H54 (cell line): ENCODE measurements around the gene ULK3.

Experiments used
- DNase-seq: peaks from one replicate; pipeline ENCODE4 v3.0.0; 2011; ENCODE audit warnings: low spot score, mixed read lengths; ENCODE audit not compliant: insufficient read length
- FAIRE-seq: peaks from 3 replicates; lab custom pipeline; 2011; peaks lifted over from hg19 to GRCh38; lab: Jason Lieb, UNC
- POLR2A ChIP-seq: IDR thresholded peaks from 2 replicates; pipeline ENCODE4 v1.6.1; 2011; ENCODE audit warnings: low read depth, mild to moderate bottlenecking, low read length

ULK3 gene

GRCh38 chr15:74873036-74873755 is 30.2 kb upstream of the ULK3 start, which contains the start of gene SCAMP2:
SCAMP2 (minus strand) TSS chr15:74873365; CDS start chr15:74873255, 110 bp downstream.
- peak; percentile 79 for TF ChIP-seq POLR2A
- peak; percentile 85 for DNase-seq
- no peak for FAIRE-seq

DNA sequence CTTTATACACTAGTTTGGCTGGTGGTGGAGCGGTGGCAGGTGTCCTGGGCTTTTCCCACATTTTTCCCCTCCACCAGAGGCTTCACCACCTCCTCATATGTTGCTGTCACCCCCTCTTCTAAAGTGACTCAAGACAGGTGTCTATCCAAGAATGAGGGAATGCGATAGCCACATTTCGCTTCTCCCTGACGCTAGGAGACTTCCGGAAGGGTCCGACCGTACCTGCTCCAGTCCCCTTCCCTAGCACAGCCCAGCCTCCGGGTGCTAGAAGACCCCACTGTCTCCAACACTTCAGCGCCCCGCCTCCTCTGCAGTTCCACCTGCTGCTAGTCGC is 29.7 kb upstream of the ULK3 start:
- DNase-seq (no peak), FAIRE-seq (no peak)
- no peak for TF ChIP-seq POLR2A

GRCh38 chr15:74870436-74871215 is 27.7 kb upstream of the ULK3 start:
- DNase-seq (no peak), FAIRE-seq (no peak)
- TF ChIP-seq POLR2A = no peak

GRCh38 chr15:74869726-74870407 is 26.9 kb upstream of the ULK3 start:
- DNase-seq = no peak
- FAIRE-seq = no peak
- TF ChIP-seq POLR2A = no peak

GRCh38 chr15:74869372-74869725 is 26.4 kb upstream of the ULK3 start:
- no peak for FAIRE-seq
- TF ChIP-seq POLR2A = no peak
- no peak for DNase-seq

GRCh38 chr15:74868059-74868458 is 25.1 kb upstream of the ULK3 start:
- DNase-seq = no peak

GRCh38 chr15:74867466-74868038 is 24.6 kb upstream of the ULK3 start:
- FAIRE-seq (no peak), DNase-seq (no peak)
- no peak for TF ChIP-seq POLR2A

More at GRCh38 chr15:74868059-74868458, 25.1 kb upstream of the ULK3 start:
- TF ChIP-seq POLR2A = no peak
- no peak for FAIRE-seq

DNA sequence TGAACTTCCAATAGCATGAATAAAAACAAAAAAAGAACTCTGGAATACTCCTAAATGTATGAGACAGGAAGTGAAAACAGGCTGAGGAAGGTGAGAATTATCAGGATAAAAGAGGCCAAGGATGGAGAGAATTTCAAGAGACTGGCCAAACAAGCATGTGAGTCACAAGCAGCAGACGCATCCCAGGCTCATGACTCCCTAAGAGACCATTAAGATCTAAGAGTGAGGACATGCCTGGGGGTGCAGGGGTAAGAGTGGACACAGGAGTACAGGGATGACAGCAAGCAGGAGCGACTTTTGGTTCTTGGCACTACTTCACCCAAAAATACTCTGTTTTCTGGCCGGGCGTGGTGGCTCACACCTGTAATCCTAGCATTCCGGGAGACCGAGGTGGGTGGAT is 23.1 kb upstream of the ULK3 start:
- TF ChIP-seq POLR2A = no peak
- DNase-seq (peak; percentile 63), FAIRE-seq (no peak)

GRCh38 chr15:74865316-74865715 is 22.4 kb upstream of the ULK3 start:
- DNase-seq = no peak
- FAIRE-seq = no peak
- TF ChIP-seq POLR2A = no peak

DNA sequence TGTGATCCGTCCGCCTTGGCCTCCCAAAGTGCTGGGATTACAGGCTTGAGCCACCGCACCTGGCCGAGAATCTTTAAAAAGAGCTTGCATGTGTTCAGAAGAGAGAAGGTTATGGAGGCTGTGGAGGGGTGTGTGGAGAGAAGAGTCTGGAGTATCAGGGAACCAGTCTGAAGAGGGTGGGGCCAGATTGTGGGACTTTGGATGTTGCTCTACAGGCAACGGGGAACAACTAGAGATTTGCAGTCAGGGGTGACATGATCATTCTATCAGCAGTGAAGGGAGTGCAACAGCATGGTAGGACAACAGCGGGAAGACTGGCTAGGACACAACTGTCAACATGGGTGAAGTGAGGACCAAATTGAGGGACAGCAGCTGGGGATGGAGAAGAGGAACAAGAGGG is 21.3 kb upstream of the ULK3 start:
- no peak for TF ChIP-seq POLR2A
- no peak for DNase-seq
- FAIRE-seq = no peak

GRCh38 chr15:74863239-74864056 is 20.5 kb upstream of the ULK3 start:
- no peak for TF ChIP-seq POLR2A
- DNase-seq = peak; percentile 35
- no peak for FAIRE-seq

- DNase-seq (no peak), FAIRE-seq (no peak)
- no peak for TF ChIP-seq POLR2A
Measured at GRCh38 chr15:74858369-74858740, 15.4 kb upstream of the ULK3 start.

- no peak for FAIRE-seq
- DNase-seq = no peak
- no peak for TF ChIP-seq POLR2A
Measured at GRCh38 chr15:74857671-74858368, 14.9 kb upstream of the ULK3 start.
